Nephron progenitor cell (in vitro differentiated cells): ENCODE data around the gene HPSE2.

Experiments used
- DNase-seq: peaks from one replicate; pipeline ENCODE4 v3.0.0; 2021
- H3K27ac Mint-ChIP-seq: 2 replicates; pipeline ENCODE4 v1.8.0; 2021; ENCODE audit warnings: mild to moderate bottlenecking, moderate library complexity, mixed read lengths
- H3K27me3 Mint-ChIP-seq: 2 replicates; pipeline ENCODE4 v1.8.0; 2021; ENCODE audit warnings: mild to moderate bottlenecking, low read depth, mixed read lengths; ENCODE audit not compliant: poor library complexity
- H3K36me3 Mint-ChIP-seq: 2 replicates; pipeline ENCODE4 v1.8.0; 2021; ENCODE audit warnings: low read depth, mixed read lengths
- H3K4me1 Mint-ChIP-seq: 2 replicates; pipeline ENCODE4 v1.8.0; 2021; ENCODE audit warnings: mixed read lengths
- H3K4me3 Mint-ChIP-seq: 2 replicates; pipeline ENCODE4 v1.8.0; 2021; ENCODE audit warnings: mild to moderate bottlenecking, moderate library complexity, mixed read lengths
- H3K9me3 Mint-ChIP-seq: 2 replicates; pipeline ENCODE4 v1.8.0; 2021; ENCODE audit warnings: mild to moderate bottlenecking, moderate library complexity, mixed read lengths
- CTCF ChIP-seq: fragments of 200-600 bp; sonication (generic); IDR thresholded peaks from 2 replicates; pipeline ENCODE4 v1.5.0; 2021; ENCODE audit warnings: antibody characterized with exemption

HPSE2 gene

GRCh38 chr10:98832738-98833137 lies 402.9 kb downstream of the HPSE2 start:
- Mint-ChIP-seq H3K27me3 (peaks cover 2% of the 10 kb centered on the region), H3K4me1 (no peaks in the 10 kb centered on the region), H3K36me3 (no peaks in the 10 kb centered on the region), H3K9me3 (no peaks in the 10 kb centered on the region), H3K4me3 (no peak overlapping the region), H3K27ac (no peak overlapping the region)
- DNase-seq, result no peak
- TF ChIP-seq CTCF, result no peak

DNA sequence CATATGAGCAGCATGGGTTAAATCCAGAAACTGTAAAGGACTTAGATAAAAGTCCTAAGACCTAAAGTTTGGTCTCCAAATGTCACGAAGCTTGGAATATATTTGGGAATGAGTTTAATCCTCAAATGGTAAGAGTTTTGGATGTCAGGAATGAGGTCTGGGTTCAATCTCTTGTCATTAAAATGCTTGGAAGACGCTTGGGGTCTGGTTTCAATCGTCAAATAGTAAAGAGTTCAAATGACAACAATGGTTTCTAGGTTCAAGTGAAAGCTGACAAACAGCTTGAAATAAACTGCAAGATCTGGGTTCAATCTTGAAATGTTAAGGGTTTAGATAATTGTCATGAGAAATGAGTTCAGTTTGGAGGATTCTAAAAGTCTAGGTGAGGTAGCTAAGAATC lies 403.5 kb downstream of the HPSE2 start:
- Mint-ChIP-seq H3K9me3 (no peaks in the 10 kb centered on the region), H3K4me1 (no peaks in the 10 kb centered on the region), H3K27ac (no peak overlapping the region)

DNA sequence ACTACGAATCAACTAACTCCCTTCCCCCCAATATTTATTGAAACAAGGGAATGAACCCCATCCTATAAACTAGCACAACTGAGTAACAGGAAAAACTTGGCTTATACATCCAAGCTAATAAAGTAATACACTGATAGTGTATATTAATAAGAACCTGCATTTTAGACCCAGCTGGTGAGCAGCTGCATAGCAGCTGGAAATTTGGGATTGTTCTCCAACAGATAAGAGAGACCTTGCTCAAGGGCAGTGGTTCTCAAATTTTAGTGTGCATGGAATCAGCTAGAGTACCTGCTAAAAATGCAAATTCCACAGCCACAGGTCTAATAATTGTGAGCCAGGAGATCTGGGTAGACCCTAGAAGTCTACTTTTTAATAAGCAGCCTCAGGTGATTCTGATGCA lies 404.3 kb downstream of the HPSE2 start:
- no peak overlapping the region for H3K27ac Mint-ChIP-seq
- no peak for TF ChIP-seq CTCF
- no peaks in the 10 kb centered on the region for H3K9me3 Mint-ChIP-seq
- peaks cover 2% of the 10 kb centered on the region for H3K27me3 Mint-ChIP-seq
- no peak for DNase-seq
- H3K4me1 Mint-ChIP-seq, result no peaks in the 10 kb centered on the region
- H3K4me3 Mint-ChIP-seq, result no peak overlapping the region
- no peaks in the 10 kb centered on the region for H3K36me3 Mint-ChIP-seq

More for the DNA sequence above, 403.5 kb downstream of the HPSE2 start:
- Mint-ChIP-seq H3K4me3 (no peak overlapping the region), H3K27me3 (peaks cover 2% of the 10 kb centered on the region), H3K36me3 (no peaks in the 10 kb centered on the region)
- no peak for DNase-seq
- no peak for TF ChIP-seq CTCF

DNA sequence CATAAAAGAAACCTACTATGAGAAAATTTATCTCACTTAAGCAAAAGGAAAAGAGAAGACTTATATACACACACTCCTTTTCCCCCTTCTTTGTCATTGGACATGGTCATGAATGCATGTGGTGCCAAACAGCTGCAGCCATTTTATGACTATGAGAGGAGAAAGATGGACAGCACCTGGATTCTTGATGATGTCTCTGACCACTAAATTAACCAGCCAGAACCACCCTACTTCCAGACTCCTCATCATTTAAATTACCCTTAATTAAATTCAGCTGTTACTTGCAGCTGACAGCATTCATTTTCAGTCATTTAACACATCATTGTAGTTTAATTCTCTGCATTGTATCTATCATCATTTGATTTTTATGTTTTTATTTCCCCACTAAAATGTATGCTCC lies 409.9 kb downstream of the HPSE2 start:
- H3K27ac Mint-ChIP-seq, result no peak overlapping the region
- no peaks in the 10 kb centered on the region for H3K9me3 Mint-ChIP-seq
- TF ChIP-seq CTCF, result no peak
- DNase-seq, result no peak
- H3K36me3 Mint-ChIP-seq, result no peaks in the 10 kb centered on the region
- no peak overlapping the region for H3K4me3 Mint-ChIP-seq
- H3K4me1 Mint-ChIP-seq, result no peaks in the 10 kb centered on the region
- peaks cover 2% of the 10 kb centered on the region for H3K27me3 Mint-ChIP-seq

DNA sequence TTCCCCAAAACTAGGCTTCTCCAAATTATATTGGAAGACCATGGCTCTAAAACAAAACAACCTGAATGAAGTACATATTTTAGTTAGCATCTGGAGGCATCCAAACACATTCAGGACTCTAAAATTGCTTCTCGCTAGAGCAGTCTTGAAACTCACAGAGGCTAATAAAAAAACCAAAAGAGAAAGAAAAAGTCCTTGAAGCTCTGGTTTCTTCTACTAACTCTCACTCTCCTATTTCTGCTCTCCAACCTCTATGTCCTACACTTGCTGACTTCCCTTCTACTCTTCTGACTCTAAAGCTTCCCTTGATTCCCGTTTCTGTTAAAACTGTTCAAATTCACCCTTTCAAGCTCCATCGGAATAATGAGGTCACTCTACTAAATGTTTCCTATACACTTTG lies 418.3 kb downstream of the HPSE2 start:
- Mint-ChIP-seq H3K9me3 (no peaks in the 10 kb centered on the region), H3K36me3 (no peaks in the 10 kb centered on the region), H3K27me3 (no peaks in the 10 kb centered on the region), H3K4me1 (no peaks in the 10 kb centered on the region), H3K4me3 (no peak overlapping the region), H3K27ac (no peak overlapping the region)
- DNase-seq, result no peak
- no peak for TF ChIP-seq CTCF

DNA sequence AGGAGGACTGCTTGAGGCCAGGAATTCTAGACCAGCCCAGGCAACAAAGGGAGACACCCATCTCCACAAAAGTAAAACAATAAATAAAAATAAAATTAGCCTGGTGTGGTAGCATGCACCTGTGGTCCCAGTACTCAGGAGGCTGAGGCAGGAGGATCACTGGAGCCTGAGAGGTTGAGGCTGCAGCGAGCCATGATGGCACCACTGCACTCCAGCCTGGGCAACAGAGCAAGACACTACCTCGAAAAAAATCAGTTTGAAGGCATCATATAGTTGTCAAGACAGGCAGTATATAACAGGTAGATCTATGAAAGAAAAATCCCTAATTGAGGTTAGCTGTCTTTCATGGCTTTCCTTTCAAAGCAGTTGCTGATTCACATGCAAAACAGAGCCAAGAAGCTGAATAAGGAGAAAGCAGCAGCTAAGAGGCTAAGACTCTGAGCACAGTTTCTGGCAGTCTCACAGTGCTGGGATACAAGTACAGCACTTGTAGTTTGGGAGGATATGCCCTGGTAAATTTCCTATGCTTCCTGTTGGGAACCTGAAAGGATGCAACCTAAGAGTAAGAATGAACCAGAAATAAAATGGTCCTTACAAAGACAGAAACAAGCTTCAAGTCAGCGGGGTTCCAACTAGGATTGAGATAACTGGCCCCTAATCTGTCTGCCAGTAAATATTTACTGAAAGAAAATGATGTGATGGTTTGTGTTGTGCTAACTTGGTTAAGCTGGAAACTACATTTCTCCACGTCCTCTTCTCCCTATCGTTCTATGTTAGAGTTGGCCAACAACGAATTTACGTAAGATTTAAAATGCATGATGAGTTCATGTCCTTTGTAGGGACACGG lies 420.4 kb downstream of the HPSE2 start:
- Mint-ChIP-seq H3K27me3 (no peaks in the 10 kb centered on the region), H3K36me3 (no peaks in the 10 kb centered on the region), H3K27ac (no peak overlapping the region), H3K9me3 (no peaks in the 10 kb centered on the region), H3K4me3 (no peak overlapping the region), H3K4me1 (no peaks in the 10 kb centered on the region)
- DNase-seq, result no peak
- TF ChIP-seq CTCF, result no peak
